OCI-LY3 (cell line): ENCODE data around the gene ZFYVE28.

Experiments used
- H2AFZ ChIP-seq: fragments of 200-600, 300-600 bp; shearing (Covaris generic); 2 replicates; pipeline ENCODE4 v1.6.0; 2014; ENCODE audit warnings: antibody characterized with exemption, low read depth, low read length
- H3K27ac ChIP-seq: fragments of 200-600, 300-600 bp; sonication (generic); 2 replicates; pipeline ENCODE4 v1.5.1; 2014; ENCODE audit warnings: mild to moderate bottlenecking, low read length, moderate library complexity, mixed read lengths
- H3K27me3 ChIP-seq: fragments of 200-600, 300-600 bp; sonication (generic); 2 replicates; pipeline ENCODE4 v1.6.1; 2014; ENCODE audit warnings: low read depth, low read length, mixed read lengths
- H3K36me3 ChIP-seq: fragments of 200-600, 300-600 bp; sonication (generic); replicated peaks from 2 replicates; pipeline ENCODE3; 2014; ENCODE audit warnings: low read depth, low read length, mixed read lengths
- H3K4me1 ChIP-seq: fragments of 300-600, 200-600 bp; sonication (generic); 2 replicates; pipeline ENCODE4 v1.6.1; 2014; ENCODE audit warnings: low read length, mixed read lengths
- H3K4me2 ChIP-seq: fragments of 200-600, 300-600 bp; sonication (generic); 2 replicates; pipeline ENCODE4 v1.6.1; 2014; ENCODE audit warnings: low read length, mixed read lengths
- H3K4me3 ChIP-seq: fragments of 300-600, 200-600 bp; sonication (generic); 2 replicates; pipeline ENCODE4 v1.5.1; 2014; ENCODE audit warnings: antibody characterized with exemption, mild to moderate bottlenecking, low read length, moderate library complexity
- H3K79me2 ChIP-seq: fragments of 300-600, 200-600 bp; shearing (Covaris generic); 2 replicates; pipeline ENCODE4 v1.6.1; 2014; ENCODE audit warnings: mild to moderate bottlenecking, low read length, mixed read lengths
- H3K9ac ChIP-seq: fragments of 300-600, 200-600 bp; shearing (Covaris generic); 2 replicates; pipeline ENCODE4 v1.6.0; 2014; ENCODE audit warnings: mild to moderate bottlenecking, low read length, moderate library complexity
- H3K9me3 ChIP-seq: fragments of 200-600, 300-600 bp; shearing (Covaris generic); 2 replicates; pipeline ENCODE4 v1.6.1; 2014; ENCODE audit warnings: low read length, mixed read lengths; ENCODE audit not compliant: insufficient read depth
- H4K20me1 ChIP-seq: fragments of 200-600, 300-600 bp; sonication (generic); 2 replicates; pipeline ENCODE4 v1.6.1; 2016; ENCODE audit warnings: low read length, mixed read lengths; ENCODE audit not compliant: insufficient read depth
- EZH2phosphoT487 ChIP-seq: fragments of 200-600 bp; shearing (Covaris generic); IDR thresholded peaks from 2 replicates; pipeline ENCODE4 v1.6.1; 2018; ENCODE audit warnings: antibody characterized with exemption, mixed run types, low read depth
- TF ChIP-seq, protein P1 (sequence below): fragments of 200-600, 300-600 bp; sonication (generic); IDR thresholded peaks from 2 replicates; pipeline ENCODE4 v1.5.1; 2014; ENCODE audit warnings: antibody characterized with exemption, low read length, low read depth

Gene ZFYVE28

DNA sequence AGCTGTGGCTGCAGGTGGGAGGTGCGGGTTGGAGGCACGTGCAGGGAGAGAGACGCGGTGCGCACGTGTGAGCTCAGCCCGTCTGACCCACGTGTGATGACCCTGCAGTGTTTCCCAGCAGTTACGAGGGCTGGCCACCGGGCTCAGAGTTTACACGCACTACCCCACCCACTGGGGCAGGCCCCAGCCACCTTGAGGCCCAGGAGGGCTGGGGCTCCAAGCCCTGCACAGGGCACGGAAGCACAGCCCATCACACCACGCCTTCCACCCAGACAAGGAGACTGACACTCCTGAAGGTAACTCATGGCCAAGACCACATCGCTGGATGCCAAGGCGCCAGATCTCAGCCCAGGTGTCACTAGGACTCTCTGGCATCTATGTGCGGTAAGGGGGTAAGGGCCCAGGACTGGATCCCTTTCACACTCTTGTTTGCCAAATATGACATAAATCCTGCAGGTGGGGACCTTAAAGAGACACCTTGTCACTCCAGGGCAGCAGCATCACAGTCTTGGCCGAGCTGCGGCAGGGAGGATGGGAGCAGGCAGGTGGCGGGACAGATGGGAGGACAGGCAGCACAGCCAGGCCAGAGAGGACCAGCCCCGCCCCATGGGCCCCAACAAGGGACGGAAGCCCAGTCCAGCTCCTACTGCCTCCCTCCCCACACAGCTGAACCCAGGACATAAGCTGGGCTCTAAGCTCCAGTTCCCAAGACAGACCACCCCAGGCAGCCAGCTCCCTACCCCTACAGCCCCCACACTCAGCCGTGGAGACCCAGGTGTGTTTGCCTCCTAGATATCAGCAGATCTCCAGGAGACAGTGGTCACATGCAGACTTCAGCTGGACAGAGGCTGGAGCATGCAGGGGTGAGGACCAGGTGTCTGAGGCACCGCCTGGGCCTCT, 56.8 kb downstream of the ZFYVE28 start:
- Histone ChIP-seq H3K4me3 (no peak overlapping the region), H3K27me3 (0 out of 2 replicates have a peak, but pooled peaks cover under 1% of the 10 kb centered on the region), H3K4me1 (no peaks in the 10 kb centered on the region), H3K9ac (no peak overlapping the region), H3K4me2 (no peak overlapping the region), H3K79me2 (no peaks in the 10 kb centered on the region), H3K9me3 (no peaks in the 10 kb centered on the region), H4K20me1 (no peaks in the 10 kb centered on the region), H3K36me3 (no peaks in the 10 kb centered on the region), H2AFZ (no peak overlapping the region), H3K27ac (no peak overlapping the region)
- TF ChIP-seq, protein P1, sequence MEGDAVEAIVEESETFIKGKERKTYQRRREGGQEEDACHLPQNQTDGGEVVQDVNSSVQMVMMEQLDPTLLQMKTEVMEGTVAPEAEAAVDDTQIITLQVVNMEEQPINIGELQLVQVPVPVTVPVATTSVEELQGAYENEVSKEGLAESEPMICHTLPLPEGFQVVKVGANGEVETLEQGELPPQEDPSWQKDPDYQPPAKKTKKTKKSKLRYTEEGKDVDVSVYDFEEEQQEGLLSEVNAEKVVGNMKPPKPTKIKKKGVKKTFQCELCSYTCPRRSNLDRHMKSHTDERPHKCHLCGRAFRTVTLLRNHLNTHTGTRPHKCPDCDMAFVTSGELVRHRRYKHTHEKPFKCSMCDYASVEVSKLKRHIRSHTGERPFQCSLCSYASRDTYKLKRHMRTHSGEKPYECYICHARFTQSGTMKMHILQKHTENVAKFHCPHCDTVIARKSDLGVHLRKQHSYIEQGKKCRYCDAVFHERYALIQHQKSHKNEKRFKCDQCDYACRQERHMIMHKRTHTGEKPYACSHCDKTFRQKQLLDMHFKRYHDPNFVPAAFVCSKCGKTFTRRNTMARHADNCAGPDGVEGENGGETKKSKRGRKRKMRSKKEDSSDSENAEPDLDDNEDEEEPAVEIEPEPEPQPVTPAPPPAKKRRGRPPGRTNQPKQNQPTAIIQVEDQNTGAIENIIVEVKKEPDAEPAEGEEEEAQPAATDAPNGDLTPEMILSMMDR: no peak
- TF ChIP-seq EZH2phosphoT487: no peak

DNA sequence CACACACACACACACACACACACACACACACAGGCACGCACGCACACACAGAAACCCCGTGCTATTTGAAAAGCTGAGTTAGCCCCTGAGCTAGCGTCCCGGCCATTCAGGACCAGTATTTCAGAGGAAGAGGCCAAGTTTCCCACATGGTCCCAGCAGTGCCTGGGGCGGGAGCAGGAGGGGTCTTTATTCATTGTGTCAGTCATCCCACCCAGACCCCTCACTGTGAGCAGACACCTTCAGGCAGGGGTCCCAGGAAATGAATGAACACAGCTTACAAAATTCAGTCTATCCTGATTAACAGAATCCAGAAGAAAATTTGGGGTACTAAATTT, 58.1 kb downstream of the ZFYVE28 start:
- no peaks in the 10 kb centered on the region for H4K20me1 ChIP-seq
- TF ChIP-seq, protein P1: no peak
- no peak for TF ChIP-seq EZH2phosphoT487

DNA sequence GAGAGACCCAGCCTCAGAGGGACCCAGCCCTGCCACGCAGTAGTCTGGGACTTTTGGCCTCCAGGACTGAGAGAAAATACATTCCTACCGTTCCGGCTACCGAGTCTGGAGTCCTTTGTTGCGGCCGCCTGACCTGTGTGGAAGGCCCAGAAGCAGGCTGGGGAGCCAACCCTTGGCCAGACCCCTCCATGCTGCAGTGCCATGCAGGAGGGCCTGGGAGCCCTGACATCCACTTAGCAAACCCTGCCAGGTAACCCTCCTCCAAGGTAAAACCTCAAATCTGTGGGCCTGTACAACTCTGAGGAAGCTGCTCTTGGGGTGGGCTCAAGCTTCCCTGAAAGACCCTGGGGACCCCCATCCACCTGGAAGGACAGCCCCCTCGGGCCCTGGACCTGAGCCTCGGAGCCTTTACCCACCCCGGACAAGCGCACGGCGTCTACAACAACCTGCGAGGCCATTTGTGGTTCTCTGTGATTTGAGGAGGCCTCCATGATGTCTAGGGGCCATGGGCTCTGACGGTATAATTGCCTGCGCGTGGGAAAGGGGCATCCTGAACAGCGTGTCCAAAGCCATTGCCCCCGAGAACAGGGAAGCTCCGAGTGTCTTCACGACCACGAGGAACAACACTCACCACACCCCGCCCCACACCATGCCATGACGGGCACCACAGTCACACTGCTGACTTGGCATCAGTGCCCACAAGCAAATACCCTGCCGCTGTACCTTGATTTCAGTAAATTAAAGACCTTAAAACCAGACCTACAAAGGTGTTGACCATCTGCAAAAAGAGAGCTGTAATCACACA, 58.7 kb downstream of the ZFYVE28 start:
- H3K27me3 ChIP-seq: no peaks in the 10 kb centered on the region

More for the DNA sequence above, 58.1 kb downstream of the ZFYVE28 start:
- H3K4me3 ChIP-seq: no peak overlapping the region
- H3K27me3 ChIP-seq: no peaks in the 10 kb centered on the region
- H3K9ac ChIP-seq: no peak overlapping the region
- no peaks in the 10 kb centered on the region for H3K79me2 ChIP-seq
- H2AFZ ChIP-seq: no peak overlapping the region
- no peaks in the 10 kb centered on the region for H3K36me3 ChIP-seq
- H3K27ac ChIP-seq: no peak overlapping the region
- no peaks in the 10 kb centered on the region for H3K4me1 ChIP-seq
- H3K4me2 ChIP-seq: no peak overlapping the region
- no peaks in the 10 kb centered on the region for H3K9me3 ChIP-seq

More for the DNA sequence above, 58.7 kb downstream of the ZFYVE28 start:
- H3K9me3 ChIP-seq: no peaks in the 10 kb centered on the region
- peaks cover 1% of the 10 kb centered on the region; the same call in 1 of the 2 replicates for H3K4me1 ChIP-seq
- no peaks in the 10 kb centered on the region for H3K79me2 ChIP-seq
- H3K4me2 ChIP-seq: no peak overlapping the region
- no peak overlapping the region for H3K4me3 ChIP-seq
- no peaks in the 10 kb centered on the region for H3K36me3 ChIP-seq
- no peak overlapping the region for H3K27ac ChIP-seq
- no peak overlapping the region for H3K9ac ChIP-seq
- H2AFZ ChIP-seq: no peak overlapping the region
- TF ChIP-seq EZH2phosphoT487: no peak
- TF ChIP-seq, protein P1: no peak
- H4K20me1 ChIP-seq: no peaks in the 10 kb centered on the region
